Hepatocyte (in vitro differentiated cells): ENCODE data around the gene MAP4K2. TPM values are rescaled to one million over a fixed set of nuclear protein-coding genes. Genes with fewer than 3 reads are reported as not detected.

ENCODE experiments used
- DNase-seq: peaks from one replicate; pipeline ENCODE4 v3.0.0-alpha.2; 2016; ENCODE audit warnings: low spot score
- H2AFZ ChIP-seq: fragments of 200-600 bp; sonication (generic); 2 replicates; pipeline ENCODE4 v1.6.0; 2016; ENCODE audit warnings: antibody characterized with exemption, mild to moderate bottlenecking
- H3K27ac ChIP-seq: fragments of 200-600 bp; sonication (generic); 2 replicates; pipeline ENCODE4 v1.5.1; 2016; ENCODE audit warnings: mild to moderate bottlenecking
- H3K27me3 ChIP-seq: fragments of 200-600 bp; sonication (generic); 2 replicates; pipeline ENCODE4 v1.6.1; 2016
- H3K36me3 ChIP-seq: fragments of 200-600 bp; sonication (generic); replicated peaks from 2 replicates; pipeline ENCODE4 v1.5.1; 2016; ENCODE audit warnings: low read depth; ENCODE audit not compliant: insufficient read depth
- H3K4me1 ChIP-seq: fragments of 200-600 bp; sonication (generic); 2 replicates; pipeline ENCODE4 v1.5.1; 2016; ENCODE audit warnings: mild to moderate bottlenecking, moderate library complexity; ENCODE audit not compliant: insufficient read depth
- H3K4me2 ChIP-seq: fragments of 200-600 bp; sonication (generic); 2 replicates; pipeline ENCODE4 v1.6.0; 2016
- H3K4me3 ChIP-seq: fragments of 200-600 bp; sonication (generic); 2 replicates; pipeline ENCODE4 v1.5.1; 2016; ENCODE audit warnings: mild to moderate bottlenecking
- H3K79me2 ChIP-seq: fragments of 200-600 bp; sonication (generic); 2 replicates; pipeline ENCODE4 v1.6.0; 2017; ENCODE audit warnings: mild to moderate bottlenecking
- H3K9me2 ChIP-seq: fragments of 200-600 bp; sonication (generic); replicated peaks from 2 replicates; pipeline ENCODE4 v1.6.0; 2017; ENCODE audit warnings: mild to moderate bottlenecking; ENCODE audit not compliant: insufficient read depth
- H3K9me3 ChIP-seq: fragments of 200-600 bp; sonication (generic); 2 replicates; pipeline ENCODE4 v1.5.1; 2016; ENCODE audit warnings: low read depth, mild to moderate bottlenecking
- H4K20me1 ChIP-seq: fragments of 200-600 bp; sonication (generic); 2 replicates; pipeline ENCODE4 v1.6.0; 2016; ENCODE audit warnings: mild to moderate bottlenecking; ENCODE audit not compliant: insufficient read depth, poor library complexity, severe bottlenecking
- CTCF ChIP-seq: fragments of 200-600 bp; sonication (generic); IDR thresholded peaks from 2 replicates; pipeline ENCODE4 v1.5.1; 2016; ENCODE audit warnings: antibody characterized with exemption, mild to moderate bottlenecking; ENCODE audit not compliant: poor library complexity
- EZH2phosphoT487 ChIP-seq: fragments of 200-600 bp; sonication (generic); IDR thresholded peaks from one replicate; pipeline ENCODE4 v1.6.1; 2018; ENCODE audit warnings: antibody characterized with exemption, mild to moderate bottlenecking, low read depth, moderate library complexity; ENCODE audit not compliant: unreplicated experiment, severe bottlenecking
- WGBS: methylation state at CpG from one replicate; pipeline ENCODE4 v1.1.6; 2016; ENCODE audit warnings: low lambda C conversion rate; ENCODE audit errors: missing lambda C conversion rate; 5-methylcytosine and 5-hydroxymethylcytosine counted together
- polyA plus RNA-seq: library from polyadenylated mRNA; unstranded; fragments of >200 nt; fragmentation: Nextera tagmentation; extraction: Ambion mirVana; gene quantifications from 2 replicates; pipeline ENCODE4 v1.2.1, GENCODE V29; 2016
- total RNA-seq: library from RNA; depleted of rRNA; stranded (reverse); fragments of >200 nt; gene quantifications from 2 replicates; pipeline ENCODE4 v1.2.3, GENCODE V29; 2014

MAP4K2 gene
- total and polyA plus RNA-seq, 2 experiments from 2014 or later, result 7.8 to 9.0 TPM

- Histone ChIP-seq H3K9me3 (no peaks in the 10 kb centered on the region), H3K79me2 (no peaks in the 10 kb centered on the region), H3K4me3 (no peak overlapping the region), H3K36me3 (no peaks in the 10 kb centered on the region), H3K4me2 (no peak overlapping the region), H4K20me1 (no peaks in the 10 kb centered on the region), H3K27me3 (peaks cover 8% of the 10 kb centered on the region), H3K27ac (no peak overlapping the region), H3K4me1 (no peaks in the 10 kb centered on the region), H2AFZ (no peak overlapping the region), H3K9me2 (no peaks in the 10 kb centered on the region)
- no peak for DNase-seq
- 80% methylated on average over 9 of the region's 9 CpGs for WGBS
- no peak for TF ChIP-seq EZH2phosphoT487
- TF ChIP-seq CTCF, result no peak
Measured at GRCh38 chr11:64735725-64736259, 67.2 kb downstream of the MAP4K2 start.

Other genes with a start within 250 kb of the MAP4K2 start
- 0.10 TPM in 1 of 2 replicates, not detected in the other for gene SLC22A11, start 247.3 kb downstream of the MAP4K2 start, total RNA-seq
- 0.59 and 1.1 TPM in 2 replicates for gene SLC22A11, start 247.3 kb downstream of the MAP4K2 start, polyA plus RNA-seq
- not detected in 2 replicates for gene SLC22A12, start 212.0 kb downstream of the MAP4K2 start, total RNA-seq
- 0.11 TPM in 1 of 2 replicates, not detected in the other for gene SLC22A12, start 212.0 kb downstream of the MAP4K2 start, polyA plus RNA-seq
- gene NRXN2, start 80.0 kb downstream of the MAP4K2 start, total RNA-seq, result 0.28 and 0.83 TPM in 2 replicates
- gene NRXN2, start 80.0 kb downstream of the MAP4K2 start, polyA plus RNA-seq, result 1.7 and 2.8 TPM in 2 replicates
- gene RASGRP2, start 59.1 kb downstream of the MAP4K2 start, total RNA-seq, result 0.24 and 3.2 TPM in 2 replicates
- gene RASGRP2, start 59.1 kb downstream of the MAP4K2 start, polyA plus RNA-seq, result 0.10 and 3.6 TPM in 2 replicates
- gene PYGM, start 43.2 kb downstream of the MAP4K2 start, total RNA-seq, result 1.9 and 2.0 TPM in 2 replicates
- 4.0 and 5.7 TPM in 2 replicates for gene PYGM, start 43.2 kb downstream of the MAP4K2 start, polyA plus RNA-seq
- gene SF1, start 24.7 kb downstream of the MAP4K2 start, total RNA-seq, result 126 and 163 TPM in 2 replicates
- gene SF1, start 24.7 kb downstream of the MAP4K2 start, polyA plus RNA-seq, result 138 and 157 TPM in 2 replicates
- 14.1 and 18.6 TPM in 2 replicates for gene MEN1, start 7.3 kb upstream of the MAP4K2 start, total RNA-seq
- 49.1 and 49.9 TPM in 2 replicates for gene MEN1, start 7.3 kb upstream of the MAP4K2 start, polyA plus RNA-seq
- gene CDC42BPG, start 41.4 kb upstream of the MAP4K2 start, total RNA-seq, result 6.5 and 8.4 TPM in 2 replicates
- 3.1 and 5.5 TPM in 2 replicates for gene CDC42BPG, start 41.4 kb upstream of the MAP4K2 start, polyA plus RNA-seq
- 44.8 and 52.4 TPM in 2 replicates for gene EHD1, start 75.4 kb upstream of the MAP4K2 start, total RNA-seq
- 66.6 and 69.5 TPM in 2 replicates for gene EHD1, start 75.4 kb upstream of the MAP4K2 start, polyA plus RNA-seq
- 16.4 and 18.1 TPM in 2 replicates for gene ATG2A, start 114.0 kb upstream of the MAP4K2 start, total RNA-seq
- 11.7 and 17.0 TPM in 2 replicates for gene ATG2A, start 114.0 kb upstream of the MAP4K2 start, polyA plus RNA-seq
- gene PPP2R5B, start 121.5 kb upstream of the MAP4K2 start, total RNA-seq, result 15.8 and 16.9 TPM in 2 replicates
- gene PPP2R5B, start 121.5 kb upstream of the MAP4K2 start, polyA plus RNA-seq, result 16.2 and 19.5 TPM in 2 replicates
- gene GPHA2, start 132.7 kb upstream of the MAP4K2 start, total RNA-seq, result 2.0 TPM in 1 of 2 replicates, not detected in the other
- not detected in 2 replicates for gene GPHA2, start 132.7 kb upstream of the MAP4K2 start, polyA plus RNA-seq
- gene MAJIN, start 168.9 kb upstream of the MAP4K2 start, total RNA-seq, result not detected in 2 replicates
- not detected in 2 replicates for gene MAJIN, start 168.9 kb upstream of the MAP4K2 start, polyA plus RNA-seq
- gene BATF2, start 193.8 kb upstream of the MAP4K2 start, total RNA-seq, result 0.68 and 1.9 TPM in 2 replicates
- 2.6 TPM in 1 of 2 replicates, not detected in the other for gene BATF2, start 193.8 kb upstream of the MAP4K2 start, polyA plus RNA-seq
- gene ARL2, start 210.9 kb upstream of the MAP4K2 start, total RNA-seq, result 68.2 and 69.1 TPM in 2 replicates
- 126 and 127 TPM in 2 replicates for gene ARL2, start 210.9 kb upstream of the MAP4K2 start, polyA plus RNA-seq
- 9.9 and 12.9 TPM in 2 replicates for gene SNX15, start 224.2 kb upstream of the MAP4K2 start, total RNA-seq
- gene SNX15, start 224.2 kb upstream of the MAP4K2 start, polyA plus RNA-seq, result 22.0 and 27.3 TPM in 2 replicates
- 10.8 and 12.2 TPM in 2 replicates for gene SAC3D1, start 238.0 kb upstream of the MAP4K2 start, total RNA-seq
- gene SAC3D1, start 238.0 kb upstream of the MAP4K2 start, polyA plus RNA-seq, result 18.5 and 23.8 TPM in 2 replicates